ENCODE data around the gene ABTB2.

GRCh38 chr11:34353881-34354280 lies 3.9 kb downstream of the ABTB2 start:
- TF ChIP-seq CEBPG (CRISPR knock-in tag; IDR thresholded peaks at IDR 0.05) = no peak
- TF ChIP-seq CEBPG (tag; conservative IDR thresholded peaks at IDR 0.05 in 1 of 2, IDR thresholded peaks at IDR 0.05 in 1 of 2) = no peak
- TF ChIP-seq ZNF589 (CRISPR knock-in tag; IDR thresholded peaks at IDR 0.05; ENCODE audit: low read depth) = no peak
- TF ChIP-seq OTX1 (CRISPR knock-in tag; IDR thresholded peaks at IDR 0.05) = no peak
- TF ChIP-seq ZNF175 (CRISPR knock-in tag; IDR thresholded peaks at IDR 0.05; ENCODE audit: low read depth) = no peak

Measured in K562 (cell line).